Sigmoid colon (tissue), 7 donors: ENCODE data around the gene TMEM52. TPM values are rescaled to one million over a fixed set of nuclear protein-coding genes. Genes with fewer than 3 reads are reported as not detected.

ENCODE experiments used
- DNase-seq: peaks from one replicate; pipeline ENCODE4 v3.0.0-alpha.2; 2019
- H3K27ac ChIP-seq, 4 donors: fragments of 200-600 bp; sonication (generic); one replicate each; pipeline ENCODE4 v1.5.1; 2016 to 2019; ENCODE audit warnings: mild to moderate bottlenecking in 1 of 4
- H3K27me3 ChIP-seq, 3 donors: fragments of 200-600 bp; sonication (generic); one replicate each; pipeline ENCODE4 v1.5.1; 2019; ENCODE audit warnings: mild to moderate bottlenecking in 1 of 3
- H3K36me3 ChIP-seq, 4 donors: fragments of 200-600 bp; sonication (generic); one replicate each; pipeline ENCODE4 v1.5.1; 2016 to 2019
- H3K4me1 ChIP-seq, 4 donors: fragments of 200-600 bp; sonication (generic); one replicate each; pipeline ENCODE4 v1.5.1; 2017 to 2019
- H3K4me3 ChIP-seq, 4 donors: fragments of 200-600 bp; sonication (generic); one replicate each; pipeline ENCODE4 v1.5.1; 2017 to 2019; ENCODE audit warnings: mild to moderate bottlenecking in 2 of 4, moderate library complexity in 1 of 4
- H3K9me3 ChIP-seq, 4 donors: fragments of 200-600 bp in 3 of 4; sonication (generic) in 3 of 4; one replicate each; pipeline versions ENCODE4 v1.5.1 to v1.6.1; 2013 to 2019
- CTCF ChIP-seq, 4 experiments: fragments of 450-650 bp in 3 of 4; fragments of 200-600 bp in 1 of 4; IDR thresholded peaks; one replicate each; pipeline ENCODE4 v1.5.1; 2016 to 2019; ENCODE audit warnings: antibody characterized with exemption in 4 of 4, mild to moderate bottlenecking in 3 of 4, moderate library complexity in 2 of 4
- EP300 ChIP-seq, 4 donors: sonication (generic); formaldehyde crosslinking; IDR thresholded peaks; one replicate each; pipeline ENCODE4 v1.6.1; 2017; ENCODE audit warnings: antibody characterized with exemption in 4 of 4
- POLR2A ChIP-seq, 2 donors: fragments of 450-650 bp; IDR thresholded peaks; one replicate each; pipeline ENCODE4 v1.6.1; 2016; ENCODE audit warnings: antibody characterized with exemption in 2 of 2, mild to moderate bottlenecking in 2 of 2, moderate library complexity in 2 of 2
- POLR2AphosphoS5 ChIP-seq, 4 donors: sonication (generic); formaldehyde crosslinking; IDR thresholded peaks; one replicate each; pipeline ENCODE4 v1.6.1; 2017; ENCODE audit warnings: antibody characterized with exemption in 4 of 4
- WGBS, 2 donors: extraction: QIAGEN DNeasy Blood & Tissue Kit; methylation state at CpG; one replicate each; pipeline ENCODE4 v1.1.7; 2013; 5-methylcytosine and 5-hydroxymethylcytosine counted together
- intact Hi-C: fragments of 100-400 bp; cut with DNase I; formaldehyde crosslinking; loops from one replicate; pipeline ENCODE4 v1.15.1; 2023
- polyA plus RNA-seq, 3 donors: library from polyadenylated mRNA; stranded (reverse); fragments of 200-250 nt; gene quantifications; one replicate each; pipeline ENCODE4 v1.2.3, GENCODE V29; 2013
- total RNA-seq, 4 donors: library from RNA; depleted of rRNA; stranded (reverse); fragments of >200 nt; gene quantifications; one replicate each; pipeline ENCODE4 v1.1.0, GENCODE V29; 2016
- donor health status: healthy with polysubstance abuse.
- donor health status: Bipolar disorder and iron deficiency.
- donor health status: healthy.

Gene TMEM52
- total and polyA plus RNA-seq, 7 donors: 1.1 to 5.5 (median 2.1) TPM; not detected in 2

GRCh38 chr1:1898246-1898933 is 20.7 kb downstream of the TMEM52 start:
- Histone ChIP-seq H3K4me3 (no peak overlapping the region), H3K27ac (no peak overlapping the region), H3K9me3 (no peaks in the 10 kb centered on the region), H3K27me3 (peaks cover 0 to 24% (median 24%) of the 10 kb centered on the region in 3 donors), H3K36me3 (no peaks in the 10 kb centered on the region), H3K4me1 (peaks cover 0 to 14% (median 4%) of the 10 kb centered on the region in 4 donors)
- no peak for TF ChIP-seq POLR2A (IDR thresholded peaks at IDR 0.05)
- no peak for TF ChIP-seq POLR2AphosphoS5 (IDR thresholded peaks at IDR 0.05)
- TF ChIP-seq CTCF (IDR thresholded peaks at IDR 0.05): no peak
- no peak for TF ChIP-seq EP300 (IDR thresholded peaks at IDR 0.05)
- 91 to 93% methylated on average over 6 of the region's 6 CpGs for WGBS, 2 donors
- DNase-seq: no peak
- intact Hi-C loops: no loop called here

GRCh38 chr1:1895456-1896336 is 23.4 kb downstream of the TMEM52 start:
- no peak overlapping the region for H3K27ac ChIP-seq
- H3K4me1 ChIP-seq: peaks cover 0 to 26% (median 19%) of the 10 kb centered on the region in 4 donors
- intact Hi-C loops: no loop called here

GRCh38 chr1:1895060-1895418 is 24.0 kb downstream of the TMEM52 start:
- DNase-seq: no peak
- H3K36me3 ChIP-seq: no peaks in the 10 kb centered on the region
- H3K27ac ChIP-seq: peak overlapping the region in 1 of 4 donors; percentile 17
- no peak for TF ChIP-seq EP300 (IDR thresholded peaks at IDR 0.05)
- no peak for TF ChIP-seq POLR2A (IDR thresholded peaks at IDR 0.05)
- no peak for TF ChIP-seq POLR2AphosphoS5 (IDR thresholded peaks at IDR 0.05)
- TF ChIP-seq CTCF (IDR thresholded peaks at IDR 0.05): no peak
- H3K4me1 ChIP-seq: peaks cover 0 to 26% (median 20%) of the 10 kb centered on the region in 4 donors
- intact Hi-C loops: no loop called here
- peaks cover 0 to 24% (median 21%) of the 10 kb centered on the region in 3 donors for H3K27me3 ChIP-seq
- H3K9me3 ChIP-seq: no peaks in the 10 kb centered on the region
- H3K4me3 ChIP-seq: no peak overlapping the region
- 9 to 51% methylated on average over 10 of the region's 10 CpGs for WGBS, 2 donors

More at GRCh38 chr1:1895456-1896336, 23.4 kb downstream of the TMEM52 start:
- Histone ChIP-seq H3K9me3 (no peaks in the 10 kb centered on the region), H3K4me3 (no peak overlapping the region), H3K36me3 (no peaks in the 10 kb centered on the region), H3K27me3 (peaks cover 0 to 24% (median 21%) of the 10 kb centered on the region in 3 donors)
- TF ChIP-seq POLR2AphosphoS5 (IDR thresholded peaks at IDR 0.05) (no peak), EP300 (IDR thresholded peaks at IDR 0.05) (no peak), POLR2A (IDR thresholded peaks at IDR 0.05) (no peak), CTCF (IDR thresholded peaks at IDR 0.05) (no peak)
- 70 to 79% methylated on average over 14 of the region's 14 CpGs for WGBS, 2 donors
- DNase-seq: no peak

- Histone ChIP-seq H3K36me3 (no peaks in the 10 kb centered on the region), H3K27me3 (peaks cover 0 to 24% (median 21%) of the 10 kb centered on the region in 3 donors), H3K4me1 (peaks cover 0 to 26% (median 22%) of the 10 kb centered on the region in 4 donors), H3K27ac (peak overlapping the region in 2 of 4 donors; percentile 17 to 32), H3K4me3 (no peak overlapping the region), H3K9me3 (no peaks in the 10 kb centered on the region)
- DNase-seq: peak; percentile 69
- peak in 1 of 2 donors; percentile 20 for TF ChIP-seq POLR2A (IDR thresholded peaks at IDR 0.05)
- no peak for TF ChIP-seq EP300 (IDR thresholded peaks at IDR 0.05)
- WGBS, 2 donors: 8 to 33% methylated on average over 14 of the region's 14 CpGs
- intact Hi-C loops: no loop called here
Measured at GRCh38 chr1:1894354-1895059, 24.6 kb downstream of the TMEM52 start.
